HG03045 (cell line): Measurements from ENCODE around the gene SPATA31C1.
"Not testable (repeated sequence)": the region's sequence is repeated elsewhere in the genome, so short reads cannot be mapped to it uniquely, and the experiment has no call there.

Source experiments
- ATAC-seq: cut with Tn5 transposase; IDR thresholded peaks from one replicate; pipeline ENCODE4 v1.9.1; 2021; ENCODE audit warnings: mild to moderate bottlenecking, moderate library complexity; ENCODE audit not compliant: unreplicated experiment

The SPATA31C1 gene

GRCh38 chr9:87917662-87918061 lies at the start of gene SPATA31C1:
TSS of gene SPATA31C1 (plus strand) at chr9:87917962.
- ATAC-seq, result not testable (repeated sequence)

GRCh38 chr9:87868175-87868574 lies 49.6 kb upstream of the SPATA31C1 start:
- no peak for ATAC-seq

- no peak for ATAC-seq
These were observed 49.1 kb upstream of the SPATA31C1 start for GRCh38 chr9:87868635-87869034.

- ATAC-seq, result no peak
These were observed 48.7 kb upstream of the SPATA31C1 start for GRCh38 chr9:87869082-87869481.

- ATAC-seq, result no peak
These were observed 46.2 kb upstream of the SPATA31C1 start for GRCh38 chr9:87871425-87872078.

- no peak for ATAC-seq
These were observed 45.6 kb upstream of the SPATA31C1 start for GRCh38 chr9:87872079-87872624.

GRCh38 chr9:87873607-87874303 lies 44.0 kb upstream of the SPATA31C1 start:
- no peak for ATAC-seq

GRCh38 chr9:87874304-87874623 lies 43.5 kb upstream of the SPATA31C1 start:
- ATAC-seq, result no peak

- ATAC-seq, result no peak
These were observed 42.7 kb upstream of the SPATA31C1 start for GRCh38 chr9:87875060-87875459.

GRCh38 chr9:87875831-87876545 lies 41.8 kb upstream of the SPATA31C1 start:
- ATAC-seq, result no peak

GRCh38 chr9:87876708-87877107 lies 41.1 kb upstream of the SPATA31C1 start:
- no peak for ATAC-seq

GRCh38 chr9:87878989-87879511 lies 38.7 kb upstream of the SPATA31C1 start:
- no peak for ATAC-seq

- ATAC-seq, result no peak
These were observed 37.6 kb upstream of the SPATA31C1 start for GRCh38 chr9:87880116-87880515.

GRCh38 chr9:87880683-87881082 lies 37.1 kb upstream of the SPATA31C1 start:
- ATAC-seq, result no peak

- ATAC-seq, result no peak
These were observed 35.1 kb upstream of the SPATA31C1 start, which contains the start of gene SPATA31E1 for GRCh38 chr9:87882627-87883026. TSS of gene SPATA31E1 (plus strand) at chr9:87882877. CDS start at chr9:87882892, 15 bp downstream.

- ATAC-seq, result no peak
These were observed 34.5 kb upstream of the SPATA31C1 start for GRCh38 chr9:87883274-87883673.

- no peak for ATAC-seq
These were observed 33.8 kb upstream of the SPATA31C1 start for GRCh38 chr9:87883990-87884389.

GRCh38 chr9:87884578-87885459 lies 32.9 kb upstream of the SPATA31C1 start:
- ATAC-seq, result no peak

GRCh38 chr9:87885484-87886189 lies 32.1 kb upstream of the SPATA31C1 start:
- ATAC-seq, result no peak
